Measurements from ENCODE around the gene WNT9A. TPM values are rescaled to one million over a fixed set of nuclear protein-coding genes. Genes with fewer than 3 reads are reported as not detected.

WNT9A gene
- total and polyA plus RNA-seq, 4 donors = 0.03 to 0.08 TPM; not detected in 2

DNA sequence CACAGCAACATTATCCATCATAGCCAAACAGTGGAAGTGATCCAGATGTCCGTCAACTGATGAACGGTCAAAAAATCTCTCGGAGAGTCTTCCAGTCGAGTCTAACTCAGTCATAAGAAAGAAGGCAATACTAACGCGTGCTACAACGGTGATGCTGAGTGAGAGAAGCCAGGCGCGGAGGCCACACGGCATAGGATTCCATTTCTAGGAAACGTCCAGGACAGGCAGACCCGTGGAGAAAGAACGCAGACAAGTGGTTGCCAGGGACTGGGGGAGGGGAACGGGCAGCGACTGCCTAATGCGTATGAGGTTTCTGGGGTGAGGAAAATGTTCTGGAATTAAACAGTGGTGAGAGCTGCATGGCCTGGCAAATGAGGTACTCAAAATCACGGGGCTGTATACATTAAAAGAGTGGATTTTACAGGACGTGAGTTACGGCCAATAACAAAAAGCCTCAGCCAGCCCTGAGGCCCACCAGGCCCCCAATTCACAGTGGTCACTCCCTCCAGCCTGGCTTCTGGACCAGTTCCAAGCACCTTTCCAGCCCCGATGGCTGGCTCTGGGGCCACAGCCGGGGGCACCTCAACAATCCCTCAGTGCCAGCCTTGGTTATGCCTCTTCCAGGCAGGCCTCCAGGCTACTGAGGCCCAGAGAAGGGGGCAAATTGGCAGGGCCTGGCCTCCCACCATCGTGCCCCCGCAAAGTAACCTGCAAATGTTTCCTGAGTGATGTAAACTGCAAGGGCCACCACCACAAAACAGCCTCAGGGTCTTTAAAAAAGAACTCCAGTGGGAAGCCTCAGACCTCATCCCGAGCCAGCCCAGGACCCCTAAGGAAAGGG, 3.4 kb downstream of the WNT9A start:
- no peaks in the 10 kb centered on the region for H3K36me3 ChIP-seq (ENCODE audit: control insufficient read depth in 4 of 4, insufficient read depth in 3 of 4, low read depth in 1 of 4, low read length in 3 of 4)
- peaks cover 0 to 7% (median 2%) of the 10 kb centered on the region in 4 donors for H3K27me3 ChIP-seq (ENCODE audit: control insufficient read depth in 4 of 4, insufficient read depth in 4 of 4, low read length in 3 of 4)
- peaks cover 0 to 20% (median 9%) of the 10 kb centered on the region in 4 donors for H3K4me1 ChIP-seq (ENCODE audit: control insufficient read depth in 4 of 4, insufficient read depth in 4 of 4, low read length in 3 of 4)
- no peak for TF ChIP-seq MAX (IDR thresholded peaks at IDR 0.05)
- no peak for TF ChIP-seq YY1 (IDR thresholded peaks at IDR 0.05)
- TF ChIP-seq HNF4G (IDR thresholded peaks at IDR 0.05) = no peak
- TF ChIP-seq FOXA2 (IDR thresholded peaks at IDR 0.05) = no peak
- no peak for TF ChIP-seq ATF3 (IDR thresholded peaks at IDR 0.05)
- TF ChIP-seq REST (IDR thresholded peaks at IDR 0.05) = no peak
- TF ChIP-seq RXRA (IDR thresholded peaks at IDR 0.05) = no peak
- no peak for TF ChIP-seq JUND (IDR thresholded peaks at IDR 0.05)
- no peak overlapping the region for H3K9ac ChIP-seq (ENCODE audit: low read depth in 1 of 2, low read length in 2 of 2)
- no peak overlapping the region for H3K4me3 ChIP-seq (ENCODE audit: low read depth in 1 of 3, low read length in 3 of 3)
- no peaks in the 10 kb centered on the region for H3K9me3 ChIP-seq (ENCODE audit: control insufficient read depth in 4 of 4, low read length in 3 of 4)
- DNase-seq (ENCODE audit: low spot score) = no peak
- H3K27ac ChIP-seq (ENCODE audit: low read depth in 1 of 2, low read length in 2 of 2) = no peak overlapping the region
- WGBS = 82% methylated on average over 24 of the region's 24 CpGs

- Histone ChIP-seq H3K4me3 (ENCODE audit: low read depth in 1 of 3, low read length in 3 of 3) (no peak overlapping the region), H3K9ac (ENCODE audit: low read depth in 1 of 2, low read length in 2 of 2) (no peak overlapping the region), H3K36me3 (ENCODE audit: control insufficient read depth in 4 of 4, insufficient read depth in 3 of 4, low read depth in 1 of 4, low read length in 3 of 4) (no peaks in the 10 kb centered on the region), H3K27ac (ENCODE audit: low read depth in 1 of 2, low read length in 2 of 2) (no peak overlapping the region), H3K27me3 (ENCODE audit: control insufficient read depth in 4 of 4, insufficient read depth in 4 of 4, low read length in 3 of 4) (peaks cover 0 to 7% (median 2%) of the 10 kb centered on the region in 4 donors), H3K9me3 (ENCODE audit: control insufficient read depth in 4 of 4, low read length in 3 of 4) (no peaks in the 10 kb centered on the region), H3K4me1 (ENCODE audit: control insufficient read depth in 4 of 4, insufficient read depth in 4 of 4, low read length in 3 of 4) (peaks cover 0 to 18% (median 9%) of the 10 kb centered on the region in 4 donors)
- TF ChIP-seq RXRA (IDR thresholded peaks at IDR 0.05) = no peak
- no peak for TF ChIP-seq HNF4G (IDR thresholded peaks at IDR 0.05)
- TF ChIP-seq REST (IDR thresholded peaks at IDR 0.05) = no peak
- TF ChIP-seq GABPA (IDR thresholded peaks at IDR 0.05 in 1 of 2, conservative IDR thresholded peaks at IDR 0.05 in 1 of 2) = no peak
- no peak for TF ChIP-seq EGR1 (IDR thresholded peaks at IDR 0.05; ENCODE audit: low read depth in 2 of 2)
- TF ChIP-seq FOXA2 (IDR thresholded peaks at IDR 0.05) = no peak
- no peak for DNase-seq (ENCODE audit: low spot score)
- 84% methylated on average over 12 of the region's 12 CpGs for WGBS
Observed at GRCh38 chr1:227943381-227944089, 4.2 kb downstream of the WNT9A start.
